Fibroblast of villous mesenchyme (primary cell): Measurements from ENCODE around the gene CD151. TPM values are rescaled to one million over a fixed set of nuclear protein-coding genes. Genes with fewer than 3 reads are reported as not detected.

Experiments used
- DNase-seq: peaks from one replicate; pipeline ENCODE4 v3.0.0-alpha.2; 2010; ENCODE audit warnings: low read depth
- H3K4me3 ChIP-seq: 2 replicates; pipeline ENCODE4 v1.5.1; 2011; ENCODE audit warnings: low read depth, mild to moderate bottlenecking, low read length
- CTCF ChIP-seq: IDR thresholded peaks from 2 replicates; pipeline ENCODE4 v1.5.1; 2012; ENCODE audit warnings: low read depth, mild to moderate bottlenecking, low read length; ENCODE audit not compliant: insufficient read depth
- total RNA-seq: library from RNA; depleted of rRNA; stranded (reverse); fragments of >200 nt; gene quantifications from 2 replicates; pipeline ENCODE4 v1.2.3, GENCODE V29; 2012

CD151 gene
- total RNA-seq, 1 donor, result 218 TPM

GRCh38 chr11:876545-876944 lies 43.8 kb downstream of the CD151 start:
- DNase-seq, result peak; percentile 4
- no peak for TF ChIP-seq CTCF

DNA sequence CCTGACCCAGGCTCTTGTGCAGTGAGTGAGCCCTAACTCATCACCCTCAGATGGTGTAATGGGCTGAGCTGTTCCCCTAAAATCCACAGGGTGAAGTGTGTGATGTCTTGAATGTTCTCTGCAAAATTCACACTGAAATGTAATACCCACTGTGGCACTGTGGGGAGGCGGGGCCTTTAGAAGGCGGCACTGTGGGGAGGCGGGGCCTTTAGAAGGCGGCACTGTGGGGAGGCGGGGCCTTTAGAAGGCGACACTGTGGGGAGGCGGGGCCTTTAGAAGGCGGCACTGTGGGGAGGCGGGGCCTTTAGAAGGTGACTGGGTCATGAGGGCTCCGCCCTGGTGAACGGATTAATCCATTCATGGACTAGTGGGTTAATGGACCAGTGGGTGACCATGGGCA lies 44.8 kb downstream of the CD151 start:
- DNase-seq, result no peak
- no peak for TF ChIP-seq CTCF
- no peak overlapping the region for H3K4me3 ChIP-seq

More at GRCh38 chr11:876545-876944, 43.8 kb downstream of the CD151 start:
- H3K4me3 ChIP-seq, result no peak overlapping the region

DNA sequence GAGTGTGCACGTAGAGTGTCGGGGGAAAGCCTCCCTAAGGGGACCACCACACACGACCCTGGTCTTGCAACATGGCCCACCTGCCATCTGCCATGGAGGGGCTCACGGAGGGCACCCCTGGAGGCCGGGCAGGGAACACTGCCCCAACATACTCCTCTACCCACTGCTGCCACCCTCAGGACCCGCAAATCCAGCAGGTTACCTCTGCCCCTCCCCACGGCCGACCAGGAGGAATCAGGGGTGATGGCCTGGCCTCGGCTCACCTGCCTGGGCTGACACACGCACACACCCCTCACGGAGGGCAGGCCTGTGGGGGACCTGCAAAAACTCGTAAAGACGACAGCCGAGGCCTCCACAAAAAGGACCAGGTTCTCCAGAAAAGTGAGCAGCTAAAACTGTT lies 47.7 kb downstream of the CD151 start:
- no peak for TF ChIP-seq CTCF
- no peak overlapping the region for H3K4me3 ChIP-seq
- no peak for DNase-seq

GRCh38 chr11:882596-882995 lies 49.8 kb downstream of the CD151 start:
- TF ChIP-seq CTCF, result no peak
- no peak overlapping the region for H3K4me3 ChIP-seq
- no peak for DNase-seq

DNA sequence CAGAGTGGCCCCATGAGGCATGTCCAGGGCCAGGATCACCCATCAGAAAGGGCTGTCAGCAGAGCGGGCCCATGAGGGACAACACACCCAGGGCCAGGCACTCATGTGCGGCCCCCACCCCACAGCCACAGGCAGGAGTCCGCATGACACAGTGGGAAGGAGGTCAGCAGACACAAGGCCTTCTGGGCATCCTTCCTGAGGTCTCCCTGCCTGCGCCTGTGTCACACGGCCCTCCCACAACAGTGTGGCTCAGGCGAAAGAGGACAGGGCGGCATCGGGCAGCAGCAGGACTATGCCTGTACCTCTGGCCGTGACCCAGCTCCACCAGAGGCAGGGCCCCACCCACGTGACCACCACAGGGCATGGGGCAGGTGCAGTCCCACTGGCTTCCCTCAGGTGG lies 50.8 kb downstream of the CD151 start:
- TF ChIP-seq CTCF, result no peak
- no peak for DNase-seq
- H3K4me3 ChIP-seq, result no peak overlapping the region

- no peak for TF ChIP-seq CTCF
- DNase-seq, result no peak
- no peak overlapping the region for H3K4me3 ChIP-seq
Measured at GRCh38 chr11:884578-885070, 51.9 kb downstream of the CD151 start.

DNA sequence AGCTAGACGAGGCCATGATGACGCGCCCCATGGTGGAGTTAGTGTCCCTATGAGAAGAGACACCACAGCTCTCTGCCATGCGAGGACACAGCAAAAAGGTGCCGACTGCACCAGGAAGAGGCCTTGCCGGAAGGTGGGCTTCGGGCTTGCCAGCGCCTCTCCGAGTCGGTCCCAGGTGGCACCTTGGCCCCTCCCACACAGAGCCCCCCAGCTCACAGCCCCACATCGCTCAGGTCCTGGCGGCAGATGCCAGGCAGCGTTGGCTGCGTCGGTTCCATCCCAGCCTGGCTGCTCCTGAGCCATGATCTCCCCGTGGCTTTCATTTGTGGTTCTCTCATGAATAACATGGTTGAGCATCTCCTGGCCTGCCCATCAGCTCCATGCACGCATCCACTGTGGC lies 53.8 kb downstream of the CD151 start:
- no peak overlapping the region for H3K4me3 ChIP-seq
- DNase-seq, result no peak
- no peak for TF ChIP-seq CTCF
